Gastroesophageal sphincter (tissue), 3 donors: ENCODE results near the gene ACADM.
"Not testable (repeated sequence)": the region's sequence is repeated elsewhere in the genome, so short reads cannot be mapped to it uniquely, and the experiment has no call there.

Source experiments
- EP300 ChIP-seq: sonication (generic); formaldehyde crosslinking; IDR thresholded peaks from one replicate; pipeline ENCODE4 v1.6.1; 2017; ENCODE audit warnings: antibody characterized with exemption, mild to moderate bottlenecking
- TF ChIP-seq, protein P1 (sequence below), 4 experiments: fragments of 200-600 bp in 2 of 4; fragments of 450-650 bp in 2 of 4; sonication (generic) in 1 of 4; IDR thresholded peaks; one replicate each; pipeline ENCODE4 v1.5.1; 2017 to 2019; ENCODE audit warnings: antibody characterized with exemption in 4 of 4, mild to moderate bottlenecking in 2 of 4, moderate library complexity in 2 of 4

DNA sequence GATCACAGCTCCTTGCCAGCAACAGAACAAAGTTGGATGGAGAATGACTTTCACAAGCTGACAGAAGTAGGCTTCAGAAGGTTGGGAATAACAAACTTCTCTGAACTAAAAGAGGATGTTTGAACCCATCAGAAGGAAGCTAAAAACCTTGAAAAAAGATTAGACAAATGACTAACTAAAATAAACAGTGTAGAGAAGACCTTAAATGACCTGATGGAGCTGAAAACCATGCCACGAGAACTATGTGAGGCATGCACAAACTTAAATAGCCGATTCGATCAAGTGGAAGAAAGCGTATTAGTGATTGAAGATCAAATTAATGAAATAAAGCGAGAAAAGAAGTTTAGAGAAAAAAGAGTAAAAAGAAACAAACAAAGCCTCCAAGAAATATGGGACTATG lies 54.2 kb downstream of the ACADM start:
- TF ChIP-seq EP300 = not testable (repeated sequence)
- TF ChIP-seq, protein P1, sequence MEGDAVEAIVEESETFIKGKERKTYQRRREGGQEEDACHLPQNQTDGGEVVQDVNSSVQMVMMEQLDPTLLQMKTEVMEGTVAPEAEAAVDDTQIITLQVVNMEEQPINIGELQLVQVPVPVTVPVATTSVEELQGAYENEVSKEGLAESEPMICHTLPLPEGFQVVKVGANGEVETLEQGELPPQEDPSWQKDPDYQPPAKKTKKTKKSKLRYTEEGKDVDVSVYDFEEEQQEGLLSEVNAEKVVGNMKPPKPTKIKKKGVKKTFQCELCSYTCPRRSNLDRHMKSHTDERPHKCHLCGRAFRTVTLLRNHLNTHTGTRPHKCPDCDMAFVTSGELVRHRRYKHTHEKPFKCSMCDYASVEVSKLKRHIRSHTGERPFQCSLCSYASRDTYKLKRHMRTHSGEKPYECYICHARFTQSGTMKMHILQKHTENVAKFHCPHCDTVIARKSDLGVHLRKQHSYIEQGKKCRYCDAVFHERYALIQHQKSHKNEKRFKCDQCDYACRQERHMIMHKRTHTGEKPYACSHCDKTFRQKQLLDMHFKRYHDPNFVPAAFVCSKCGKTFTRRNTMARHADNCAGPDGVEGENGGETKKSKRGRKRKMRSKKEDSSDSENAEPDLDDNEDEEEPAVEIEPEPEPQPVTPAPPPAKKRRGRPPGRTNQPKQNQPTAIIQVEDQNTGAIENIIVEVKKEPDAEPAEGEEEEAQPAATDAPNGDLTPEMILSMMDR (IDR thresholded peaks at IDR 0.05) = not testable (repeated sequence)
